Upper lobe of right lung (tissue), 1 donor: ENCODE results near the gene GRIN2D. TPM values are rescaled to one million over a fixed set of nuclear protein-coding genes. Genes with fewer than 3 reads are reported as not detected.
"Not testable (repeated sequence)": the region's sequence is repeated elsewhere in the genome, so short reads cannot be mapped to it uniquely, and the experiment has no call there.

Experiments
- ATAC-seq: fragments of 200-7000 bp; cut with Tn5 transposase; one replicate; pipeline ENCODE4 v1.9.1; 2020; ENCODE audit warnings: mild to moderate bottlenecking, moderate library complexity
- DNase-seq: peaks from one replicate; pipeline ENCODE4 v3.0.0-alpha.2; 2020
- H3K27ac ChIP-seq: fragments of 200-600 bp; one replicate; pipeline ENCODE4 v1.8.0; 2022
- H3K27me3 ChIP-seq: fragments of 200-600 bp; one replicate; pipeline ENCODE4 v1.8.0; 2022; ENCODE audit warnings: mild to moderate bottlenecking
- H3K36me3 ChIP-seq: fragments of 200-600 bp; one replicate; pipeline ENCODE4 v1.8.0; 2022
- H3K4me1 ChIP-seq: fragments of 200-600 bp; one replicate; pipeline ENCODE4 v1.8.0; 2022
- H3K4me3 ChIP-seq: fragments of 200-600 bp; one replicate; pipeline ENCODE4 v1.8.0; 2022; ENCODE audit warnings: mild to moderate bottlenecking
- H3K9me3 ChIP-seq: fragments of 200-600 bp; one replicate; pipeline ENCODE4 v1.8.0; 2022
- CTCF ChIP-seq: fragments of 200-600 bp; IDR thresholded peaks from one replicate; pipeline ENCODE4 v1.8.0; 2022; ENCODE audit warnings: antibody characterized with exemption
- intact Hi-C: fragments of 100-400 bp; cut with DNase I; formaldehyde crosslinking; loops from one replicate; pipeline ENCODE4 v1.11.0; 2022
- total RNA-seq: library from RNA; stranded (reverse); fragmentation: NEBNext Ultra II Directional; extraction: Animal tissue kit (Norgen Biotek cat#: 25700); gene quantifications from one replicate; pipeline ENCODE4 v1.2.1, GENCODE V29; 2021
- donor health status: DM: no; HTN: yes; CAD: no; lungs with severe emphysema.

GRIN2D gene
- total RNA-seq, 1 donor from 2014 or later, result 0.61 TPM

DNA sequence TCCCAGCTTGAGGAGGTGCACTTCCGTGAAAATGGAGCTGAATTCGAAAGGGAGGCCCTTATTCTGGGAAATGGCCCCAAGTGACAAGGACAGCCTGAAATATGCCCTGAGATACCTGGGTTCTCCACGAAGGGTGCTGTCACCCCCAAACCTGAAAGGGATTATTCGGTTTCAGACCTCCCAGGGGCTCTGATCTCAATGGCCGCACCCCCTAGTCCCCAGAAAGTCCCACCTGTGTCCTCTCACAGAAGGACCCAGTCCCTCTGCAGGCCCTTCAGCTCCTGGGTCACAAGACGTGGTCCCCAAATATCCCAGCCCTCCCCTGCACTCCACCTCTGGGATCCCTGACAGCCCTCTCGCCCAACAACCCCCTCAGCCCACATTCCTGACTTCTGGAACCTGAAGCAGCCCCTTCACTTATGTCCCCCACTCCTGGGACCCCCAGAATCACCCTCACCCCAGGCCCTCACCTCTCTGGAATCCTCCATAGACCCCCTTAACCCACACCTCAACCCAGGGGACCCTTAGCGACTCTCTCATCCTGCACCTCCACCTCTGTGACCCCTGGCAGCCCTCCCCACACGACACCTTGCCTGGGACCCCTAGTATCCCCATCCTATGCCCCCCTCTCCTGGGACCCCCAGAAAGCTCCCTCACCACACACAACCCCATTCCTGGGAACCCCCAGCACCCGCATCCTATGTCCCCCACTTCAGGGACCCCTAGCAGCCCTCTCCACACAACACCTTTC is 28.7 kb upstream of the GRIN2D start:
- ATAC-seq (no peak), DNase-seq (no peak)
- Histone ChIP-seq H3K4me1 (peaks cover 5% of the 10 kb centered on the region), H3K27ac (peak overlapping the region; percentile 49), H3K27me3 (no peaks in the 10 kb centered on the region), H3K4me3 (peak overlapping the region; percentile 67), H3K36me3 (no peaks in the 10 kb centered on the region), H3K9me3 (no peaks in the 10 kb centered on the region)
- intact Hi-C loops, result no loop called here
- no peak for TF ChIP-seq CTCF

DNA sequence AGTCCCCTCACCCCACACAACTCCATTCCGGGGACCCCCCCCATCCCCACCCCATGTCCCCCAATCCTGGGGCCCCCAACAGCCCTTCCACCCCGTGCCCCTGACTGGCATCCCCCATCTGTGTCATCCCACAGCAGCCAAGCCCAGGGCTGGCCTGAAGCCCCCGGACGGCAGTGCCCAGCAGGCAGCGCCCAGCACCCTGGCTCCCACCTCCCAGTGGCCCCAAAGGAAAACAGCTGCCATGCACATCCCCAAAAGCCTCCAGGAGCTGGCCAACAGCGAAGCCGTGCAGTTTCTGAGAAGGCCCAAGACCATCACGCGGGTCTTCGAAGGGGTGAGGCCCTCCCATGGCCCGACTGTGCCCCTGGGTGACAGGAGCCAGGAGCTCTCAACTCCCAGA is 27.9 kb upstream of the GRIN2D start:
- Histone ChIP-seq H3K27ac (no peak overlapping the region), H3K4me1 (peaks cover 5% of the 10 kb centered on the region), H3K27me3 (no peaks in the 10 kb centered on the region), H3K9me3 (no peaks in the 10 kb centered on the region), H3K36me3 (no peaks in the 10 kb centered on the region), H3K4me3 (no peak overlapping the region)
- no peak for TF ChIP-seq CTCF
- ATAC-seq (no peak), DNase-seq (no peak)
- intact Hi-C loops, result no loop called here

DNA sequence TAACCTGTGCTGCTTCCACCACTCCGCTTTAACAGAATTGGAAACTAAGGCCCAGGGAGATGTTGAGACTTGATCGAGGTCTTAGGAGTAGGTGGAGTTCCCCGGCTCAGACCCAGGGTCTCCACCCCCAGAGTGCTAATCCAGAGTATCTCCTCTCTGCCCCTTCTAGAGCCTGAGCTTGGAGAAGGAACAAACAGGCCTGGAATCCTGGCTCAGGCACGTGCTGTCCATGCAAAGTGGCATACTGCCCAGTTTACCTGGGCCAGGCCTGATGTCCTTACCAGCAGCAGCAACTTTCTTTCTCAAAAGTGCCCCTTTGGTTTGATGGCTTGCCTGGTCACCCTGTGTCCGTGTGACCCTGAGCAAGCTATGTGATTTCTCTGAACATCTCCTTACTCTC is 25.6 kb upstream of the GRIN2D start:
- TF ChIP-seq CTCF, result no peak
- Histone ChIP-seq H3K27ac (no peak overlapping the region), H3K36me3 (no peaks in the 10 kb centered on the region), H3K9me3 (no peaks in the 10 kb centered on the region), H3K4me1 (peaks cover 5% of the 10 kb centered on the region), H3K27me3 (no peaks in the 10 kb centered on the region), H3K4me3 (no peak overlapping the region)
- ATAC-seq (no peak), DNase-seq (no peak)
- intact Hi-C loops, result no loop called here

- DNase-seq (no peak), ATAC-seq (no peak)
- no peak for TF ChIP-seq CTCF
- Histone ChIP-seq H3K4me3 (no peak overlapping the region), H3K27ac (no peak overlapping the region), H3K4me1 (peaks cover 5% of the 10 kb centered on the region), H3K9me3 (no peaks in the 10 kb centered on the region), H3K27me3 (no peaks in the 10 kb centered on the region), H3K36me3 (no peaks in the 10 kb centered on the region)
- intact Hi-C loops, result no loop called here
Observed at GRCh38 chr19:48368936-48369335, 24.5 kb upstream of the GRIN2D start.

- intact Hi-C loops, result no loop called here
- DNase-seq (no peak), ATAC-seq (no peak)
- Histone ChIP-seq H3K4me3 (no peak overlapping the region), H3K4me1 (no peaks in the 10 kb centered on the region), H3K36me3 (no peaks in the 10 kb centered on the region), H3K27ac (no peak overlapping the region), H3K27me3 (no peaks in the 10 kb centered on the region), H3K9me3 (no peaks in the 10 kb centered on the region)
- TF ChIP-seq CTCF, result no peak
Observed at GRCh38 chr19:48370955-48371354, 22.5 kb upstream of the GRIN2D start.

- no peaks in the 10 kb centered on the region for H3K9me3 ChIP-seq
- intact Hi-C loops, result no loop called here
- H3K36me3 ChIP-seq, result no peaks in the 10 kb centered on the region
- no peak overlapping the region for H3K27ac ChIP-seq
- H3K4me1 ChIP-seq, result no peaks in the 10 kb centered on the region
- no peak overlapping the region for H3K4me3 ChIP-seq
- DNase-seq (no peak), ATAC-seq (no peak)
- H3K27me3 ChIP-seq, result no peaks in the 10 kb centered on the region
- TF ChIP-seq CTCF, result no peak
Observed at GRCh38 chr19:48371367-48371766, 22.1 kb upstream of the GRIN2D start.

DNA sequence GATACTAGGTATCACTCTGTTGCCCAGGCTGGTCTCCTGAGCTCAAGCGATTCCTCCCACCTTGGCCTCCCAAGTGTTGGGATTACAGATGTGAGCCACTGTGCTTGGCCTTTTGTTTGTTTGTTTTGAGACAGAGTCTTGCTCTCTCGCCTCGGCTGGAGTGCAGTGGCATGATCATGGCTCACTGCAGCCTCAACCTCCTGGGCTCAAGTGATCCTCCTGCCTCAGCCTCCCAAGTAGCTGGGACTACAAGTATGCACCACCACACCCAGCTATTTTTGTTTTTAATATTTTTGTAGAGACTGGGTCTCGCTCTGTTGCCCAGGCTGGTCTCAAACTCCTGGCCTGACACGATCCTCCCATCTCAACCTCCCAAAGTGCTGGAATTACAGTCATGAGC is 21.7 kb upstream of the GRIN2D start:
- H3K4me3 ChIP-seq, H3K27ac ChIP-seq, H3K36me3 ChIP-seq, H3K27me3 ChIP-seq, ATAC-seq, intact Hi-C loops, H3K4me1 ChIP-seq, DNase-seq, H3K9me3 ChIP-seq: not testable (repeated sequence)
